Sigmoid colon (tissue), 4 donors: ENCODE results near the gene MORF4L2.

Experiments used
- CTCF ChIP-seq, 4 experiments: fragments of 450-650 bp in 3 of 4; fragments of 200-600 bp in 1 of 4; IDR thresholded peaks; one replicate each; pipeline ENCODE4 v1.5.1; 2016 to 2019; ENCODE audit warnings: antibody characterized with exemption in 4 of 4, mild to moderate bottlenecking in 3 of 4, moderate library complexity in 2 of 4
- POLR2AphosphoS5 ChIP-seq, 4 donors: sonication (generic); formaldehyde crosslinking; IDR thresholded peaks; one replicate each; pipeline ENCODE4 v1.6.1; 2017; ENCODE audit warnings: antibody characterized with exemption in 4 of 4

DNA sequence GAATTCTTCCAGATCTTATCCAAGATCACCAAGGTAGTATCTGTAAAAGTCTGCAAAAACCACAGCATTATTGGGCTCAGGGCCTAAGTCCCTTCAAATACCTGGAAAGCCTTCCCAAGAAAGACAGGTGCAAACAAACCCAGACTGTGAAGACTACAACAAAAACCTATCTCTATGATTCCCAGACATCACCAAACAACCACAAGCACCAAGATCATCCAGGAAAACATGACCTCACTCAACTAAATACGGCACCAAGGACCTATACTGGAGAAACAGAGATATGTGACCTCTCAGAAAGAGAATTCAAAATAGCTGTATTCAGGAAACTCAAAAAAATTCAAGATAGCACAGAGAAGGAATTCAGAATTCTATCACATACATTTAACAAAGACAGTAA is 42.4 kb downstream of the MORF4L2 start:
- TF ChIP-seq CTCF (IDR thresholded peaks at IDR 0.05) (no peak), POLR2AphosphoS5 (IDR thresholded peaks at IDR 0.05) (no peak)
